GM23248 (cell line): ENCODE data around the gene PPFIBP2. TPM values are rescaled to one million over a fixed set of nuclear protein-coding genes. Genes with fewer than 3 reads are reported as not detected.

Experiments used
- DNase-seq: peaks from one replicate; pipeline ENCODE4 v3.0.0-alpha.2; 2015
- H2AFZ ChIP-seq: fragments of 200-600 bp; sonication (generic); 2 replicates; pipeline ENCODE4 v1.6.1; 2016; ENCODE audit warnings: antibody characterized with exemption
- H3F3A ChIP-seq: fragments of 200-600 bp; sonication (generic); 2 replicates; pipeline ENCODE4 v1.6.1; 2016; ENCODE audit warnings: mild to moderate bottlenecking, antibody characterized with exemption, mixed run types; ENCODE audit not compliant: insufficient read depth
- H3K27ac ChIP-seq: fragments of 200-600 bp; sonication (generic); 2 replicates; pipeline ENCODE4 v1.5.1; 2016; ENCODE audit warnings: mild to moderate bottlenecking
- H3K27me3 ChIP-seq: fragments of 200-600 bp; sonication (generic); replicated peaks from 2 replicates; pipeline ENCODE4 v1.6.1; 2016; ENCODE audit warnings: mild to moderate bottlenecking; ENCODE audit not compliant: insufficient read depth
- H3K36me3 ChIP-seq: fragments of 200-600 bp; sonication (generic); 2 replicates; pipeline ENCODE4 v1.6.1; 2016; ENCODE audit warnings: low read depth, mild to moderate bottlenecking
- H3K4me1 ChIP-seq: fragments of 200-600 bp; sonication (generic); 2 replicates; pipeline ENCODE4 v1.6.1; 2016; ENCODE audit warnings: mild to moderate bottlenecking; ENCODE audit not compliant: insufficient read depth
- H3K4me2 ChIP-seq: fragments of 200-600 bp; sonication (generic); one replicate; pipeline ENCODE4 v1.6.1; 2016; ENCODE audit warnings: mild to moderate bottlenecking; ENCODE audit not compliant: unreplicated experiment
- H3K4me3 ChIP-seq: fragments of 200-600 bp; sonication (generic); 2 replicates; pipeline ENCODE4 v1.5.1; 2016; ENCODE audit warnings: mild to moderate bottlenecking
- H3K79me2 ChIP-seq: fragments of 200-600 bp; sonication (generic); 2 replicates; pipeline ENCODE4 v1.6.1; 2016; ENCODE audit warnings: mild to moderate bottlenecking; ENCODE audit not compliant: insufficient read depth
- H3K9ac ChIP-seq: fragments of 200-600 bp; sonication (generic); 2 replicates; pipeline ENCODE4 v1.6.1; 2016; ENCODE audit warnings: mild to moderate bottlenecking
- H3K9me2 ChIP-seq: fragments of 200-600 bp; sonication (generic); 2 replicates; pipeline ENCODE4 v1.6.1; 2016; ENCODE audit warnings: mixed run types, mild to moderate bottlenecking, moderate library complexity; ENCODE audit not compliant: insufficient read depth
- H3K9me3 ChIP-seq: fragments of 200-600 bp; sonication (generic); one replicate; pipeline ENCODE4 v1.6.1; 2017; ENCODE audit warnings: low read depth
- H4K20me1 ChIP-seq: fragments of 200-600 bp; sonication (generic); 2 replicates; pipeline ENCODE4 v1.6.0; 2016; ENCODE audit not compliant: insufficient read depth
- EZH2 ChIP-seq: fragments of 200-600 bp; sonication (generic); IDR thresholded peaks from 2 replicates; pipeline ENCODE4 v1.6.1; 2018; ENCODE audit warnings: antibody characterized with exemption, mild to moderate bottlenecking; ENCODE audit not compliant: insufficient read depth, poor library complexity, severe bottlenecking
- EZH2phosphoT487 ChIP-seq: fragments of 200-600 bp; sonication (generic); IDR thresholded peaks from 2 replicates; pipeline ENCODE4 v1.6.1; 2018; ENCODE audit warnings: antibody characterized with exemption, moderate library complexity, mild to moderate bottlenecking, low read depth; ENCODE audit not compliant: insufficient read depth
- WGBS, 2 experiments: methylation state at CpG; one replicate each; pipeline ENCODE4 v1.1.6; 2015 to 2017; ENCODE audit warnings: low lambda C conversion rate in 2 of 2, low coverage in 1 of 2; ENCODE audit errors: missing lambda C conversion rate in 2 of 2; 5-methylcytosine and 5-hydroxymethylcytosine counted together
- in situ Hi-C: fragments of 300-500 bp; cut with MboI; formaldehyde crosslinking; loops from 2 replicates; pipeline ENCODE4 v1.15.0; 2020
- polyA plus RNA-seq: library from polyadenylated mRNA; unstranded; fragments of >200 nt; fragmentation: Nextera tagmentation; extraction: Ambion mirVana; gene quantifications from 2 replicates; pipeline ENCODE4 v1.2.1, GENCODE V29; 2016
- total RNA-seq: library from RNA; depleted of rRNA; stranded (reverse); fragments of >200 nt; shearing (Covaris generic); gene quantifications from 2 replicates; pipeline ENCODE4 v1.2.3, GENCODE V29; 2014

The PPFIBP2 gene
- total and polyA plus RNA-seq, 2 experiments from 2014 or later = 4.1 to 5.9 TPM

- Histone ChIP-seq H3K9me3 (no peaks in the 10 kb centered on the region), H3K79me2 (no peaks in the 10 kb centered on the region), H2AFZ (peak overlapping the region; percentile 29), H3K36me3 (no peaks in the 10 kb centered on the region), H3K4me1 (peaks cover 17% of the 10 kb centered on the region), H3K27ac (0 out of 2 replicates have a peak overlapping the region, but pooled peaks have one; percentile 7), H3K4me2 (peak overlapping the region; percentile 27), H3K9me2 (no peaks in the 10 kb centered on the region), H3K4me3 (no peak overlapping the region), H3F3A (peaks cover 32% of the 10 kb centered on the region), H4K20me1 (no peaks in the 10 kb centered on the region), H3K9ac (no peak overlapping the region), H3K27me3 (no peaks in the 10 kb centered on the region; the same call in 1 of the 2 replicates)
- peak; percentile 70 for DNase-seq
- in situ Hi-C loops = no loop called here
- no peak for TF ChIP-seq EZH2
- no peak for TF ChIP-seq EZH2phosphoT487
- 68 to 69% methylated on average over 5 of the region's 5 CpGs for WGBS, 2 experiments
Measured at GRCh38 chr11:7677071-7677470, 163.3 kb downstream of the PPFIBP2 start.

GRCh38 chr11:7677796-7678201 is 164.0 kb downstream of the PPFIBP2 start:
- H3K9me2 ChIP-seq = no peaks in the 10 kb centered on the region
- peak overlapping the region; percentile 29; the same call in 1 of the 2 replicates for H2AFZ ChIP-seq
- DNase-seq = peak; percentile 51
- 7 to 9% methylated on average over 4 of the region's 4 CpGs for WGBS, 2 experiments
- H3K27me3 ChIP-seq = no peaks in the 10 kb centered on the region; the same call in 1 of the 2 replicates
- peaks cover 17% of the 10 kb centered on the region for H3K4me1 ChIP-seq
- H4K20me1 ChIP-seq = no peaks in the 10 kb centered on the region
- in situ Hi-C loops = no loop called here
- H3K27ac ChIP-seq = peak overlapping the region; percentile 20; the same call in 1 of the 2 replicates
- H3K4me3 ChIP-seq = no peak overlapping the region
- no peaks in the 10 kb centered on the region for H3K36me3 ChIP-seq
- H3K4me2 ChIP-seq = peak overlapping the region; percentile 27
- TF ChIP-seq EZH2 (no peak), EZH2phosphoT487 (no peak)
- no peaks in the 10 kb centered on the region for H3K79me2 ChIP-seq
- H3K9me3 ChIP-seq = no peaks in the 10 kb centered on the region
- H3K9ac ChIP-seq = no peak overlapping the region
- peaks cover 32% of the 10 kb centered on the region for H3F3A ChIP-seq

GRCh38 chr11:7683571-7683970 is 169.8 kb downstream of the PPFIBP2 start:
- H3F3A ChIP-seq = no peaks in the 10 kb centered on the region
- H2AFZ ChIP-seq = no peak overlapping the region
- no peak overlapping the region for H3K27ac ChIP-seq
- no peaks in the 10 kb centered on the region; the same call in 1 of the 2 replicates for H3K27me3 ChIP-seq
- no peak for TF ChIP-seq EZH2phosphoT487
- TF ChIP-seq EZH2 = no peak
- no peaks in the 10 kb centered on the region for H3K9me2 ChIP-seq
- H3K79me2 ChIP-seq = no peaks in the 10 kb centered on the region
- no peaks in the 10 kb centered on the region for H3K4me1 ChIP-seq
- DNase-seq = no peak
- in situ Hi-C loops = no loop called here
- H3K4me3 ChIP-seq = no peak overlapping the region
- 61 to 71% methylated on average over 2 of the region's 2 CpGs for WGBS, 2 experiments
- no peaks in the 10 kb centered on the region for H4K20me1 ChIP-seq
- no peak overlapping the region for H3K9ac ChIP-seq
- no peaks in the 10 kb centered on the region for H3K36me3 ChIP-seq
- H3K4me2 ChIP-seq = no peak overlapping the region
- H3K9me3 ChIP-seq = no peaks in the 10 kb centered on the region

- WGBS, 2 experiments = 75 to 82% methylated on average over 4 of the region's 4 CpGs
- no peaks in the 10 kb centered on the region for H3F3A ChIP-seq
- no peaks in the 10 kb centered on the region for H3K9me3 ChIP-seq
- H3K9me2 ChIP-seq = no peaks in the 10 kb centered on the region
- H3K36me3 ChIP-seq = no peaks in the 10 kb centered on the region
- no peaks in the 10 kb centered on the region for H3K4me1 ChIP-seq
- no peak overlapping the region for H2AFZ ChIP-seq
- H3K79me2 ChIP-seq = no peaks in the 10 kb centered on the region
- no peaks in the 10 kb centered on the region; the same call in 1 of the 2 replicates for H3K27me3 ChIP-seq
- TF ChIP-seq EZH2 (no peak), EZH2phosphoT487 (no peak)
- no peak for DNase-seq
- no peak overlapping the region for H3K4me2 ChIP-seq
- in situ Hi-C loops = no loop called here
- H3K4me3 ChIP-seq = no peak overlapping the region
- no peak overlapping the region for H3K27ac ChIP-seq
- H4K20me1 ChIP-seq = no peaks in the 10 kb centered on the region
- no peak overlapping the region for H3K9ac ChIP-seq
Measured at GRCh38 chr11:7686761-7687160, 173.0 kb downstream of the PPFIBP2 start.

GRCh38 chr11:7687386-7687785 is 173.6 kb downstream of the PPFIBP2 start:
- 94 to 95% methylated on average over 1 of the region's 1 CpG for WGBS, 2 experiments
- no peak overlapping the region for H3K9ac ChIP-seq
- H3K36me3 ChIP-seq = no peaks in the 10 kb centered on the region
- no peaks in the 10 kb centered on the region for H3K9me2 ChIP-seq
- no peak overlapping the region for H2AFZ ChIP-seq
- no peak overlapping the region for H3K27ac ChIP-seq
- no peaks in the 10 kb centered on the region for H3K79me2 ChIP-seq
- no peak overlapping the region for H3K4me3 ChIP-seq
- H3K4me2 ChIP-seq = no peak overlapping the region
- no peaks in the 10 kb centered on the region for H3K9me3 ChIP-seq
- in situ Hi-C loops = no loop called here
- H3K27me3 ChIP-seq = no peaks in the 10 kb centered on the region; the same call in 1 of the 2 replicates
- no peak for DNase-seq
- H3K4me1 ChIP-seq = no peaks in the 10 kb centered on the region
- H4K20me1 ChIP-seq = no peaks in the 10 kb centered on the region
- TF ChIP-seq EZH2phosphoT487 (no peak), EZH2 (no peak)
- no peaks in the 10 kb centered on the region for H3F3A ChIP-seq
